Endothelial cell of umbilical vein (primary cell): ENCODE data around the gene CDC42EP5. TPM values are rescaled to one million over a fixed set of nuclear protein-coding genes. Genes with fewer than 3 reads are reported as not detected.

Source experiments
- BruUV-seq: library from RNA; stranded (reverse); fragments of 400-500 nt; replicated peaks from 2 replicates; lab custom pipeline; 2021; lab: Mats Ljungman, UMichigan
- CTCF ChIA-PET: fragments of 300-600, 350-600 bp; sonication (Branson Sonifier 250); formaldehyde crosslinking; loops from one replicate; lab custom pipeline; 2021; ENCODE audit warnings: antibody characterized with exemption, inconsistent platforms; lab: Charles Lee
- POLR2A ChIA-PET: fragments of 300-600, 350-600 bp; sonication (Branson Sonifier 250); formaldehyde crosslinking; loops from one replicate; lab custom pipeline; 2021; ENCODE audit warnings: antibody characterized with exemption, inconsistent platforms; lab: Charles Lee
- DNase-seq: peaks from one replicate; pipeline ENCODE4 v3.0.0-alpha.2; 2011; ENCODE audit warnings: low read depth, low spot score
- FAIRE-seq: peaks from 2 replicates; lab custom pipeline; 2011; peaks lifted over from hg19 to GRCh38; lab: Jason Lieb, UNC
- H2AFZ ChIP-seq: 2 replicates; pipeline ENCODE4 v1.6.0; 2012; ENCODE audit warnings: low read depth, low read length, control low read depth, inconsistent platforms
- H3K27ac ChIP-seq: 2 replicates; pipeline ENCODE4 v1.5.1; 2011; ENCODE audit warnings: low read depth, mild to moderate bottlenecking, control low read depth, low read length, moderate library complexity; ENCODE audit not compliant: insufficient read depth
- H3K27me3 ChIP-seq, 2 experiments: 2 replicates each; pipeline versions ENCODE4 v1.6.0 to v1.6.1; 2011; ENCODE audit warnings: low read length in 2 of 2, mixed read lengths in 1 of 2; ENCODE audit not compliant: control insufficient read depth in 2 of 2, insufficient read depth in 2 of 2
- H3K36me3 ChIP-seq, 2 experiments: 2 replicates in 1 of 2; 3 replicates in 1 of 2; pipeline ENCODE4 v1.5.1; 2011; ENCODE audit warnings: low read length in 2 of 2, mild to moderate bottlenecking in 1 of 2, moderate library complexity in 1 of 2; ENCODE audit not compliant: control insufficient read depth in 2 of 2, insufficient read depth in 2 of 2; ENCODE audit errors: extremely low read depth in 1 of 2
- H3K4me1 ChIP-seq: 3 replicates; pipeline ENCODE4 v1.5.1; 2011; ENCODE audit warnings: mild to moderate bottlenecking, low read length; ENCODE audit not compliant: control insufficient read depth, insufficient read depth; ENCODE audit errors: extremely low read depth
- H3K4me2 ChIP-seq: 2 replicates; pipeline ENCODE4 v1.6.1; 2011; ENCODE audit warnings: low read length, control low read depth, mixed read lengths; ENCODE audit not compliant: insufficient read depth
- H3K4me3 ChIP-seq, 3 experiments: fragments of 200-600 bp in 1 of 3; sonication (generic), shearing (Covaris generic) in 1 of 3; replicated peaks in 1 of 3; 2 replicates each; pipeline ENCODE4 v1.5.1; 2011 to 2016; ENCODE audit warnings: control low read depth in 3 of 3, low read length in 3 of 3, mild to moderate bottlenecking in 2 of 3, inconsistent platforms in 1 of 3, low read depth in 1 of 3, moderate library complexity in 1 of 3; ENCODE audit not compliant: insufficient read depth in 1 of 3
- H3K79me2 ChIP-seq: 2 replicates; pipeline ENCODE4 v1.6.0; 2012; ENCODE audit warnings: low read length, inconsistent platforms; ENCODE audit not compliant: control insufficient read depth, insufficient read depth
- H3K9ac ChIP-seq: replicated peaks from 2 replicates; pipeline ENCODE3; 2011; ENCODE audit warnings: low read length, control low read depth; ENCODE audit not compliant: insufficient read depth; ENCODE audit errors: extremely low read depth
- H3K9me1 ChIP-seq: replicated peaks from 3 replicates; pipeline ENCODE4 v1.6.0; 2011; ENCODE audit warnings: mild to moderate bottlenecking, low read length; ENCODE audit not compliant: control insufficient read depth, insufficient read depth; ENCODE audit errors: extremely low read depth
- H3K9me3 ChIP-seq: replicated peaks from 2 replicates; pipeline ENCODE4 v1.5.1; 2012; ENCODE audit warnings: low read length, inconsistent platforms; ENCODE audit not compliant: control insufficient read depth, insufficient read depth
- H4K20me1 ChIP-seq: replicated peaks from 2 replicates; pipeline ENCODE3; 2011; ENCODE audit warnings: mild to moderate bottlenecking, low read length; ENCODE audit not compliant: control insufficient read depth, insufficient read depth; ENCODE audit errors: extremely low read depth
- CTCF ChIP-seq, 2 donors: IDR thresholded peaks; 1 replicate in 1 of 2; 2 replicates in 1 of 2; pipeline ENCODE4 v1.5.1; 2011; ENCODE audit warnings: low read length in 2 of 2, mild to moderate bottlenecking in 2 of 2, moderate library complexity in 2 of 2, control low read depth in 1 of 2, inconsistent platforms in 1 of 2, low read depth in 1 of 2; ENCODE audit not compliant: insufficient read depth in 1 of 2; ENCODE audit errors: extremely low read depth in 1 of 2
- EZH2 ChIP-seq: IDR thresholded peaks from 2 replicates; pipeline ENCODE4 v1.6.1; 2012; ENCODE audit warnings: borderline replicate concordance, low read depth, mild to moderate bottlenecking, moderate library complexity, low read length, inconsistent platforms; ENCODE audit not compliant: severe bottlenecking
- FOS ChIP-seq: IDR thresholded peaks from 2 replicates; pipeline ENCODE4 v1.6.1; 2011; ENCODE audit warnings: mild to moderate bottlenecking, low read length, moderate library complexity, borderline replicate concordance; ENCODE audit not compliant: insufficient read depth
- GATA2 ChIP-seq: IDR thresholded peaks from 2 replicates; pipeline ENCODE4 v1.7.0; 2011; ENCODE audit warnings: low read depth, mild to moderate bottlenecking, moderate library complexity, mixed read lengths, low read length; ENCODE audit not compliant: insufficient read length, insufficient read depth
- JUN ChIP-seq: IDR thresholded peaks from 2 replicates; pipeline ENCODE4 v1.6.1; 2011; ENCODE audit warnings: borderline replicate concordance, low read depth; ENCODE audit not compliant: insufficient read length, insufficient read depth
- MYC ChIP-seq: IDR thresholded peaks from one replicate; pipeline ENCODE4 v1.6.1; 2011; ENCODE audit warnings: mild to moderate bottlenecking, low read depth, low read length
- POLR2A ChIP-seq: IDR thresholded peaks from 2 replicates; pipeline ENCODE4 v1.6.1; 2012; ENCODE audit warnings: low read depth, mild to moderate bottlenecking, control low read depth, low read length
- POLR2AphosphoS5 ChIP-seq: IDR thresholded peaks from 2 replicates; pipeline ENCODE4 v1.6.1; 2012; ENCODE audit warnings: low read depth, mild to moderate bottlenecking, control low read depth, low read length, moderate library complexity; ENCODE audit not compliant: insufficient read depth
- dilution Hi-C: fragments of 300-500 bp; cut with MboI; formaldehyde crosslinking; loops from one replicate; pipeline ENCODE4 v1.15.0; 2019; ENCODE audit warnings: low sequenced_read_pairs; ENCODE audit not compliant: extremely low pct_ligation_motif_present
- intact Hi-C: fragments of 100-400 bp; cut with micrococcal nuclease; formaldehyde crosslinking; loops from one replicate; pipeline ENCODE4 v1.10.0; 2022
- polyA plus RNA-seq, 4 experiments: library from polyadenylated mRNA; depleted of rRNA in 3 of 4; stranded (reverse) in 3 of 4; unstranded in 1 of 4; fragments of >200 nt; gene quantifications; 2 replicates each; pipeline versions ENCODE4 v1.2.1 to v1.2.3, GENCODE V29; 2011 to 2012; ENCODE audit warnings: missing spikeins in 1 of 4
- total RNA-seq: library from RNA; stranded (reverse); gene quantifications from 2 replicates; pipeline ENCODE4 v1.2.3, GENCODE V29; 2021
- TF ChIP-seq, protein P1 (sequence below): IDR thresholded peaks from 2 replicates; pipeline ENCODE4 v1.6.1; 2011; ENCODE audit not compliant: insufficient read depth, insufficient read length

Gene CDC42EP5
- total and polyA plus RNA-seq, 2 donors (not counting 3 experiments of a cell fraction or from before 2014, with no cell fraction given): 37.3 to 85.5 TPM

- no peak overlapping the region for H3K27ac ChIP-seq
- no peak overlapping the region for H3K4me2 ChIP-seq
- CTCF ChIA-PET: no interaction called here
- no peaks in the 10 kb centered on the region for H3K9me3 ChIP-seq
- H3K27me3 ChIP-seq: no peaks in the 10 kb centered on the region
- no peaks in the 10 kb centered on the region for H4K20me1 ChIP-seq
- no peaks in the 10 kb centered on the region for H3K4me1 ChIP-seq
- dilution Hi-C loops: no loop called here
- no peak overlapping the region for H3K4me3 ChIP-seq
- H3K9ac ChIP-seq: no peak overlapping the region
- intact Hi-C loops: no loop called here
- BruUV-seq: no TSS peak
- no peak for FAIRE-seq
- POLR2A ChIA-PET: no interaction called here
- H3K36me3 ChIP-seq: no peaks in the 10 kb centered on the region
- no peaks in the 10 kb centered on the region for H3K9me1 ChIP-seq
- H2AFZ ChIP-seq: no peak overlapping the region
- DNase-seq: no peak
- no peak for TF ChIP-seq JUN
- no peak for TF ChIP-seq EZH2
- TF ChIP-seq POLR2AphosphoS5: no peak
- TF ChIP-seq GATA2: no peak
- TF ChIP-seq FOS: no peak
- no peak for TF ChIP-seq POLR2A
- H3K79me2 ChIP-seq: no peaks in the 10 kb centered on the region
These were observed 11.4 kb upstream of the CDC42EP5 start for GRCh38 chr19:54484451-54484850.

- H3K4me1 ChIP-seq: no peaks in the 10 kb centered on the region
- POLR2A ChIA-PET: no interaction called here
- H3K9me3 ChIP-seq: no peaks in the 10 kb centered on the region
- no peak for TF ChIP-seq POLR2A
- TF ChIP-seq JUN: no peak
- TF ChIP-seq MYC: no peak
- TF ChIP-seq, protein P1, sequence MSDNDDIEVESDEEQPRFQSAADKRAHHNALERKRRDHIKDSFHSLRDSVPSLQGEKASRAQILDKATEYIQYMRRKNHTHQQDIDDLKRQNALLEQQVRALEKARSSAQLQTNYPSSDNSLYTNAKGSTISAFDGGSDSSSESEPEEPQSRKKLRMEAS: no peak
- TF ChIP-seq EZH2: no peak
- TF ChIP-seq GATA2: no peak
- no peak for TF ChIP-seq POLR2AphosphoS5
- TF ChIP-seq FOS: no peak
- TF ChIP-seq CTCF (IDR thresholded peaks at IDR 0.05; ENCODE audit: extremely low read depth in 1 of 2, insufficient read depth in 1 of 2, low read depth in 1 of 2, low read length in 2 of 2): no peak
- no TSS peak for BruUV-seq
- intact Hi-C loops: no loop called here
- H3K4me2 ChIP-seq: no peak overlapping the region
- CTCF ChIA-PET: interaction anchor here (4.0 kb wide), 1 partner anchor 191 kb away, joined by 42 read pairs; no protein-coding TSS in a partner anchor
- no peaks in the 10 kb centered on the region for H3K79me2 ChIP-seq
- H3K9me1 ChIP-seq: no peaks in the 10 kb centered on the region
- H3K27me3 ChIP-seq: no peaks in the 10 kb centered on the region
- no peak overlapping the region for H3K4me3 ChIP-seq
- DNase-seq (no peak), FAIRE-seq (peak; percentile 18)
- no peak overlapping the region for H3K9ac ChIP-seq
- H4K20me1 ChIP-seq: no peaks in the 10 kb centered on the region
- no peaks in the 10 kb centered on the region for H3K36me3 ChIP-seq
- no peak overlapping the region for H3K27ac ChIP-seq
- dilution Hi-C loops: no loop called here
- H2AFZ ChIP-seq: no peak overlapping the region
These were observed 9.8 kb upstream of the CDC42EP5 start for GRCh38 chr19:54482889-54483288.
